Ishikawa (cell line): ENCODE measurements around the gene USP14.

Experiments
- CEBPB ChIP-seq: IDR thresholded peaks from 2 replicates; pipeline ENCODE4 v1.6.1; 2012
- CREB1 ChIP-seq: IDR thresholded peaks from 2 replicates; pipeline ENCODE4 v1.6.1; 2012; ENCODE audit warnings: low read depth
- EGR1 ChIP-seq: IDR thresholded peaks from 2 replicates; pipeline ENCODE4 v1.6.1; 2012
- EP300 ChIP-seq: IDR thresholded peaks from 2 replicates; pipeline ENCODE4 v1.6.1; 2012; ENCODE audit warnings: borderline replicate concordance
- FOXM1 ChIP-seq: IDR thresholded peaks from 2 replicates; pipeline ENCODE4 v1.6.1; 2012; ENCODE audit warnings: low read depth, borderline replicate concordance
- MAX ChIP-seq: IDR thresholded peaks from 2 replicates; pipeline ENCODE4 v1.6.1; 2012
- NFIC ChIP-seq: IDR thresholded peaks from 2 replicates; pipeline ENCODE4 v1.6.1; 2012
- RAD21 ChIP-seq: IDR thresholded peaks from 2 replicates; pipeline ENCODE4 v1.6.1; 2012; ENCODE audit warnings: low read depth
- TAF1 ChIP-seq: IDR thresholded peaks from 2 replicates; pipeline ENCODE4 v1.6.1; 2012; ENCODE audit warnings: low read depth, mild to moderate bottlenecking
- TCF12 ChIP-seq: IDR thresholded peaks from 2 replicates; pipeline ENCODE4 v1.6.1; 2012; ENCODE audit warnings: low read depth
- YY1 ChIP-seq: IDR thresholded peaks from 2 replicates; pipeline ENCODE4 v1.6.1; 2012; ENCODE audit warnings: low read depth
- ZBTB7A ChIP-seq: IDR thresholded peaks from 2 replicates; pipeline ENCODE4 v1.6.1; 2012; ENCODE audit warnings: low read depth
- TF ChIP-seq, protein P1 (sequence below): IDR thresholded peaks from 2 replicates; pipeline ENCODE4 v1.6.1; 2012
- TF ChIP-seq, protein P2 (sequence below): IDR thresholded peaks from 2 replicates; pipeline ENCODE4 v1.6.1; 2012; ENCODE audit warnings: low read depth, mild to moderate bottlenecking

- TF ChIP-seq RAD21 = no peak
- TF ChIP-seq EP300 = no peak
- TF ChIP-seq NFIC = no peak
- TF ChIP-seq CREB1 = no peak
- TF ChIP-seq, protein P1, sequence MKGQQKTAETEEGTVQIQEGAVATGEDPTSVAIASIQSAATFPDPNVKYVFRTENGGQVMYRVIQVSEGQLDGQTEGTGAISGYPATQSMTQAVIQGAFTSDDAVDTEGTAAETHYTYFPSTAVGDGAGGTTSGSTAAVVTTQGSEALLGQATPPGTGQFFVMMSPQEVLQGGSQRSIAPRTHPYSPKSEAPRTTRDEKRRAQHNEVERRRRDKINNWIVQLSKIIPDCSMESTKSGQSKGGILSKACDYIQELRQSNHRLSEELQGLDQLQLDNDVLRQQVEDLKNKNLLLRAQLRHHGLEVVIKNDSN = no peak
- TF ChIP-seq TAF1 = no peak
- TF ChIP-seq CEBPB = no peak
- TF ChIP-seq, protein P2, sequence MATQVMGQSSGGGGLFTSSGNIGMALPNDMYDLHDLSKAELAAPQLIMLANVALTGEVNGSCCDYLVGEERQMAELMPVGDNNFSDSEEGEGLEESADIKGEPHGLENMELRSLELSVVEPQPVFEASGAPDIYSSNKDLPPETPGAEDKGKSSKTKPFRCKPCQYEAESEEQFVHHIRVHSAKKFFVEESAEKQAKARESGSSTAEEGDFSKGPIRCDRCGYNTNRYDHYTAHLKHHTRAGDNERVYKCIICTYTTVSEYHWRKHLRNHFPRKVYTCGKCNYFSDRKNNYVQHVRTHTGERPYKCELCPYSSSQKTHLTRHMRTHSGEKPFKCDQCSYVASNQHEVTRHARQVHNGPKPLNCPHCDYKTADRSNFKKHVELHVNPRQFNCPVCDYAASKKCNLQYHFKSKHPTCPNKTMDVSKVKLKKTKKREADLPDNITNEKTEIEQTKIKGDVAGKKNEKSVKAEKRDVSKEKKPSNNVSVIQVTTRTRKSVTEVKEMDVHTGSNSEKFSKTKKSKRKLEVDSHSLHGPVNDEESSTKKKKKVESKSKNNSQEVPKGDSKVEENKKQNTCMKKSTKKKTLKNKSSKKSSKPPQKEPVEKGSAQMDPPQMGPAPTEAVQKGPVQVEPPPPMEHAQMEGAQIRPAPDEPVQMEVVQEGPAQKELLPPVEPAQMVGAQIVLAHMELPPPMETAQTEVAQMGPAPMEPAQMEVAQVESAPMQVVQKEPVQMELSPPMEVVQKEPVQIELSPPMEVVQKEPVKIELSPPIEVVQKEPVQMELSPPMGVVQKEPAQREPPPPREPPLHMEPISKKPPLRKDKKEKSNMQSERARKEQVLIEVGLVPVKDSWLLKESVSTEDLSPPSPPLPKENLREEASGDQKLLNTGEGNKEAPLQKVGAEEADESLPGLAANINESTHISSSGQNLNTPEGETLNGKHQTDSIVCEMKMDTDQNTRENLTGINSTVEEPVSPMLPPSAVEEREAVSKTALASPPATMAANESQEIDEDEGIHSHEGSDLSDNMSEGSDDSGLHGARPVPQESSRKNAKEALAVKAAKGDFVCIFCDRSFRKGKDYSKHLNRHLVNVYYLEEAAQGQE = no peak
- no peak for TF ChIP-seq YY1
- TF ChIP-seq EGR1 = no peak
- no peak for TF ChIP-seq MAX
- TF ChIP-seq TCF12 = no peak
- TF ChIP-seq FOXM1 = no peak
- no peak for TF ChIP-seq ZBTB7A
Measured at GRCh38 chr18:225745-226144, 67.4 kb downstream of the USP14 start.
